PC-9 (cell line): Measurements from ENCODE around the gene DOHH. TPM values are rescaled to one million over a fixed set of nuclear protein-coding genes. Genes with fewer than 3 reads are reported as not detected.

Experiments used
- BruUV-seq: library from RNA; stranded (reverse); fragments of 400-500 nt; replicated peaks from 2 replicates; lab custom pipeline; 2021; lab: Mats Ljungman, UMichigan
- CTCF ChIA-PET: fragments of 300-600 bp; sonication (Branson Sonifier 250); formaldehyde crosslinking; loops from one replicate; lab custom pipeline; 2022; ENCODE audit warnings: antibody characterized with exemption; lab: Charles Lee
- POLR2A ChIA-PET: fragments of 300-600 bp; sonication (Branson Sonifier 250); formaldehyde crosslinking; loops from one replicate; lab custom pipeline; 2022; ENCODE audit warnings: antibody characterized with exemption; ENCODE audit not compliant: unreplicated experiment; lab: Charles Lee
- DNase-seq, 2 experiments: peaks; one replicate each; pipeline versions ENCODE4 v3.0.0 to v3.0.0-alpha.2; 2015 to 2022; ENCODE audit warnings: mixed read lengths in 1 of 2
- H2AFZ ChIP-seq: fragments of 200-600 bp; sonication (generic); 2 replicates; pipeline ENCODE4 v1.8.1; 2017; ENCODE audit warnings: antibody characterized with exemption
- H3F3A ChIP-seq: fragments of 200-600 bp; sonication (generic); 2 replicates; pipeline ENCODE4 v1.8.1; 2017; ENCODE audit warnings: antibody characterized with exemption, mild to moderate bottlenecking, low read depth; ENCODE audit not compliant: insufficient read depth
- H3K27ac ChIP-seq: fragments of 200-600 bp; sonication (generic); 2 replicates; pipeline ENCODE4 v1.6.1; 2016; ENCODE audit warnings: mixed run types
- H3K27me3 ChIP-seq: fragments of 200-600 bp; sonication (generic); 2 replicates; pipeline ENCODE4 v1.6.1; 2016; ENCODE audit warnings: low read depth, mixed run types; ENCODE audit not compliant: insufficient read depth
- H3K36me3 ChIP-seq: fragments of 200-600 bp; sonication (generic); 2 replicates; pipeline ENCODE4 v1.6.1; 2016; ENCODE audit warnings: low read depth, mixed run types
- H3K4me1 ChIP-seq: fragments of 200-600 bp; sonication (generic); replicated peaks from 2 replicates; pipeline ENCODE4 v1.6.1; 2016; ENCODE audit warnings: mixed run types; ENCODE audit not compliant: insufficient read depth
- H3K4me2 ChIP-seq: fragments of 200-600 bp; sonication (generic); 2 replicates; pipeline ENCODE4 v1.6.1; 2017; ENCODE audit warnings: mixed run types
- H3K4me3 ChIP-seq: fragments of 200-600 bp; sonication (generic); 2 replicates; pipeline ENCODE4 v1.6.1; 2016; ENCODE audit warnings: mixed run types
- H3K79me2 ChIP-seq: fragments of 200-600 bp; sonication (generic); 2 replicates; pipeline ENCODE4 v1.6.1; 2017; ENCODE audit warnings: low read depth, mixed run types
- H3K9me2 ChIP-seq: fragments of 200-600 bp; sonication (generic); 2 replicates; pipeline ENCODE4 v1.8.1; 2017; ENCODE audit warnings: mild to moderate bottlenecking; ENCODE audit not compliant: insufficient read depth
- H3K9me3 ChIP-seq: fragments of 200-600 bp; sonication (generic); 2 replicates; pipeline ENCODE4 v1.8.1; 2016; ENCODE audit warnings: low read depth; ENCODE audit not compliant: insufficient read depth
- H4K20me1 ChIP-seq: fragments of 200-600 bp; sonication (generic); 2 replicates; pipeline ENCODE4 v1.8.1; 2017; ENCODE audit not compliant: insufficient read depth
- CTCF ChIP-seq: fragments of 200-600 bp; sonication (generic); conservative IDR thresholded peaks from 2 replicates; pipeline ENCODE4 v1.6.1; 2017; ENCODE audit warnings: mixed run types, antibody characterized with exemption, mild to moderate bottlenecking, moderate library complexity
- EZH2 ChIP-seq: fragments of 200-600 bp; sonication (generic); IDR thresholded peaks from 2 replicates; pipeline ENCODE4 v1.8.0; 2017; ENCODE audit warnings: antibody characterized with exemption, low read depth
- intact Hi-C: fragments of 100-400 bp; cut with micrococcal nuclease; formaldehyde crosslinking; loops from one replicate; pipeline ENCODE4 v1.10.0; 2022; ENCODE audit not compliant: unreplicated experiment
- total RNA-seq: library from RNA; stranded (reverse); gene quantifications from 2 replicates; pipeline ENCODE4 v1.2.3, GENCODE V29; 2021

Gene DOHH
- total RNA-seq, 1 experiment from 2014 or later: 7.7 TPM

- TF ChIP-seq CTCF: no peak
- TF ChIP-seq EZH2: no peak
- ChIA-PET CTCF (no interaction called here), POLR2A (interaction anchor here (0.6 kb wide), 1 partner anchor 857 kb away, joined by 4 read pairs; the partner anchor contains the start of gene CHAF1A)
- H3K4me2 ChIP-seq: no peak overlapping the region
- H3K27me3 ChIP-seq: no peaks in the 10 kb centered on the region
- peaks cover 4% of the 10 kb centered on the region; the same call in 1 of the 2 replicates for H3F3A ChIP-seq
- H3K9me2 ChIP-seq: no peaks in the 10 kb centered on the region
- no peaks in the 10 kb centered on the region for H3K79me2 ChIP-seq
- no peak overlapping the region for H3K4me3 ChIP-seq
- intact Hi-C loops: loop anchor here (1.0 to 5.0 kb wide), 2 partner anchors 73 to 662 kb away; no protein-coding TSS in a partner anchor
- BruUV-seq: no TSS peak
- H3K9me3 ChIP-seq: no peaks in the 10 kb centered on the region
- H2AFZ ChIP-seq: no peak overlapping the region
- H4K20me1 ChIP-seq: no peaks in the 10 kb centered on the region; the same call in 1 of the 2 replicates
- no peak for DNase-seq
- H3K36me3 ChIP-seq: no peaks in the 10 kb centered on the region
- H3K4me1 ChIP-seq: no peaks in the 10 kb centered on the region
- H3K27ac ChIP-seq: no peak overlapping the region
These were observed 45.2 kb upstream of the DOHH start for GRCh38 chr19:3545669-3546034.

- CTCF ChIA-PET: interaction anchor here (0.8 kb wide), 1 partner anchor 12 kb away, joined by 3 read pairs; no protein-coding TSS in a partner anchor
- POLR2A ChIA-PET: interaction anchor here (0.6 kb wide), 1 partner anchor 857 kb away, joined by 4 read pairs; the partner anchor contains the start of gene CHAF1A
- Histone ChIP-seq H3K4me3 (no peak overlapping the region), H3F3A (peaks cover 4% of the 10 kb centered on the region; the same call in 1 of the 2 replicates), H3K27ac (no peak overlapping the region), H3K27me3 (no peaks in the 10 kb centered on the region), H4K20me1 (no peaks in the 10 kb centered on the region; the same call in 1 of the 2 replicates), H2AFZ (no peak overlapping the region), H3K9me3 (no peaks in the 10 kb centered on the region), H3K9me2 (no peaks in the 10 kb centered on the region), H3K4me1 (no peaks in the 10 kb centered on the region), H3K4me2 (no peak overlapping the region), H3K36me3 (no peaks in the 10 kb centered on the region), H3K79me2 (no peaks in the 10 kb centered on the region)
- BruUV-seq: no TSS peak
- TF ChIP-seq CTCF: peak; percentile 86
- TF ChIP-seq EZH2: no peak
- peak; percentile 48 to 68 for DNase-seq
- intact Hi-C loops: loop anchor here (1.0 to 5.0 kb wide), 2 partner anchors 73 to 662 kb away; no protein-coding TSS in a partner anchor
These were observed 44.5 kb upstream of the DOHH start for GRCh38 chr19:3544742-3545668.

GRCh38 chr19:3544058-3544376 is 43.5 kb upstream of the DOHH start:
- no peaks in the 10 kb centered on the region for H3K27me3 ChIP-seq
- ChIA-PET POLR2A (no interaction called here), CTCF (no interaction called here)
- H3K9me2 ChIP-seq: no peaks in the 10 kb centered on the region
- H2AFZ ChIP-seq: no peak overlapping the region
- DNase-seq: no peak
- no peak for TF ChIP-seq EZH2
- no peak for TF ChIP-seq CTCF
- no peaks in the 10 kb centered on the region; the same call in 1 of the 2 replicates for H4K20me1 ChIP-seq
- BruUV-seq: no TSS peak
- no peak overlapping the region for H3K4me2 ChIP-seq
- no peak overlapping the region for H3K4me3 ChIP-seq
- H3K36me3 ChIP-seq: no peaks in the 10 kb centered on the region
- intact Hi-C loops: no loop called here
- no peaks in the 10 kb centered on the region for H3K79me2 ChIP-seq
- peaks cover 4% of the 10 kb centered on the region; the same call in 1 of the 2 replicates for H3F3A ChIP-seq
- H3K27ac ChIP-seq: no peak overlapping the region
- H3K4me1 ChIP-seq: no peaks in the 10 kb centered on the region
- no peaks in the 10 kb centered on the region for H3K9me3 ChIP-seq
